HepG2 (cell line): ENCODE data around the gene ARFGAP1. TPM values are rescaled to one million over a fixed set of nuclear protein-coding genes. Genes with fewer than 3 reads are reported as not detected.

ENCODE experiments used
- AGO2 ChIP-seq: fragments of 200-400 bp; formaldehyde crosslinking; optimal IDR thresholded peaks from 2 replicates; pipeline ENCODE3; 2017; ENCODE audit warnings: mild to moderate bottlenecking, low read depth, low read length, moderate library complexity
- AKAP8 ChIP-seq: sonication (generic); formaldehyde crosslinking; IDR thresholded peaks from 2 replicates; pipeline ENCODE4 v1.5.1; 2020; ENCODE audit warnings: mild to moderate bottlenecking, missing genetic modification reagents
- CBX2 ChIP-seq, 2 experiments: fragments of 200-600 bp in 1 of 2; sonication (generic); formaldehyde crosslinking in 1 of 2; IDR thresholded peaks; 2 replicates each; pipeline versions ENCODE4 v1.7.0 to v1.8.1; 2018 to 2022; ENCODE audit warnings: low read depth in 2 of 2, low read length in 1 of 2, mild to moderate bottlenecking in 1 of 2, missing genetic modification reagents in 1 of 2
- CEBPB ChIP-seq: IDR thresholded peaks from 2 replicates; pipeline ENCODE4 v1.6.1; 2011; ENCODE audit warnings: low read depth, low read length, improper control_type of control experiment, borderline replicate concordance
- CENPX ChIP-seq: sonication (generic); formaldehyde crosslinking; IDR thresholded peaks from 2 replicates; pipeline ENCODE4 v1.9.0; 2021; ENCODE audit warnings: mild to moderate bottlenecking, missing genetic modification reagents, moderate library complexity
- EEA1 ChIP-seq: sonication (generic); formaldehyde crosslinking; IDR thresholded peaks from 2 replicates; pipeline ENCODE4 v1.5.1; 2020; ENCODE audit warnings: mild to moderate bottlenecking, missing genetic modification reagents, borderline replicate concordance
- KDM4B ChIP-seq: sonication (generic); formaldehyde crosslinking; IDR thresholded peaks from 2 replicates; pipeline ENCODE4 v1.4.0; 2020; ENCODE audit warnings: missing genetic modification reagents
- KLF9 ChIP-seq: IDR thresholded peaks from 2 replicates; pipeline ENCODE4 v1.6.1; 2016; ENCODE audit warnings: low read depth
- LCORL ChIP-seq, 2 experiments: fragments of 450-650 bp in 1 of 2; sonication (generic) in 1 of 2; formaldehyde crosslinking in 1 of 2; IDR thresholded peaks; 2 replicates each; pipeline versions ENCODE4 v1.5.0 to v1.6.1; 2017 to 2020; ENCODE audit warnings: antibody characterized with exemption in 1 of 2, missing genetic modification reagents in 1 of 2
- MYC ChIP-seq: sonication (generic); formaldehyde crosslinking; IDR thresholded peaks from 2 replicates; pipeline ENCODE4 v1.9.0; 2021; ENCODE audit warnings: missing genetic modification reagents, borderline replicate concordance
- NONO ChIP-seq, 2 experiments: fragments of 450-650 bp in 1 of 2; sonication (generic) in 1 of 2; formaldehyde crosslinking in 1 of 2; IDR thresholded peaks in 1 of 2; conservative IDR thresholded peaks in 1 of 2; 2 replicates each; pipeline versions ENCODE4 v1.6.1 to v1.8.0; 2017 to 2022; ENCODE audit warnings: mild to moderate bottlenecking in 1 of 2, missing genetic modification reagents in 1 of 2, moderate library complexity in 1 of 2
- PHF20 ChIP-seq: sonication (generic); formaldehyde crosslinking; IDR thresholded peaks from 2 replicates; pipeline ENCODE4 v1.5.0; 2020; ENCODE audit warnings: mild to moderate bottlenecking, missing genetic modification reagents
- SUZ12 ChIP-seq: fragments of 150-350 bp; IDR thresholded peaks from 2 replicates; pipeline ENCODE4 v1.6.1; 2014; ENCODE audit warnings: low read depth, low read length
- ZBTB14 ChIP-seq: sonication (generic); formaldehyde crosslinking; IDR thresholded peaks from 2 replicates; pipeline ENCODE4 v1.4.0; 2020; ENCODE audit warnings: missing genetic modification reagents
- ZNF589 ChIP-seq: sonication (generic); formaldehyde crosslinking; conservative IDR thresholded peaks from 2 replicates; pipeline ENCODE4 v1.8.0; 2022; ENCODE audit warnings: mild to moderate bottlenecking, moderate library complexity, missing genetic modification reagents
- ZSCAN31 ChIP-seq: sonication (generic); formaldehyde crosslinking; IDR thresholded peaks from 2 replicates; pipeline ENCODE4 v1.5.0; 2020; ENCODE audit warnings: low read depth, mild to moderate bottlenecking, missing genetic modification reagents
- polyA plus RNA-seq, 8 experiments: library from polyadenylated mRNA; depleted of rRNA in 3 of 8; stranded (reverse) in 7 of 8; unstranded in 1 of 8; fragments of >200 nt; fragmentation: Illumina TruSeq in 4 of 8; extraction: Trizol in 4 of 8; gene quantifications; 2 replicates each; pipeline versions ENCODE4 v1.2.1 to v1.2.3, GENCODE V29; 2011 to 2016; ENCODE audit warnings: low read depth in 4 of 8, missing spikeins in 1 of 8, mixed read lengths in 1 of 8; ENCODE audit not compliant: insufficient read depth in 1 of 8
- total RNA-seq, 5 experiments: library from RNA; depleted of rRNA; stranded (reverse); fragments of >200 nt; fragmentation: Illumina TruSeq; extraction: Trizol; gene quantifications; 2 replicates each; pipeline ENCODE4 v1.2.3, GENCODE V29; 2016; ENCODE audit warnings: low read depth in 1 of 5
- TF ChIP-seq, protein P1 (sequence below): sonication (generic); formaldehyde crosslinking; IDR thresholded peaks from 2 replicates; pipeline ENCODE4; 2020; ENCODE audit warnings: missing genetic modification reagents, mild to moderate bottlenecking, borderline replicate concordance
- TF ChIP-seq, protein P2 (sequence below): sonication (generic); formaldehyde crosslinking; conservative IDR thresholded peaks from 2 replicates; pipeline ENCODE4 v1.4.0; 2020; ENCODE audit warnings: missing genetic modification reagents
- TF ChIP-seq, protein P3 (sequence below): sonication (generic); formaldehyde crosslinking; IDR thresholded peaks from 2 replicates; pipeline ENCODE4 v1.4.0; 2020; ENCODE audit warnings: missing genetic modification reagents, borderline replicate concordance

ARFGAP1 gene
- total and polyA plus RNA-seq, 2 of the 13 experiments (the other 11 are each of a cell fraction or from before 2014, with no cell fraction given): 132 TPM

DNA sequence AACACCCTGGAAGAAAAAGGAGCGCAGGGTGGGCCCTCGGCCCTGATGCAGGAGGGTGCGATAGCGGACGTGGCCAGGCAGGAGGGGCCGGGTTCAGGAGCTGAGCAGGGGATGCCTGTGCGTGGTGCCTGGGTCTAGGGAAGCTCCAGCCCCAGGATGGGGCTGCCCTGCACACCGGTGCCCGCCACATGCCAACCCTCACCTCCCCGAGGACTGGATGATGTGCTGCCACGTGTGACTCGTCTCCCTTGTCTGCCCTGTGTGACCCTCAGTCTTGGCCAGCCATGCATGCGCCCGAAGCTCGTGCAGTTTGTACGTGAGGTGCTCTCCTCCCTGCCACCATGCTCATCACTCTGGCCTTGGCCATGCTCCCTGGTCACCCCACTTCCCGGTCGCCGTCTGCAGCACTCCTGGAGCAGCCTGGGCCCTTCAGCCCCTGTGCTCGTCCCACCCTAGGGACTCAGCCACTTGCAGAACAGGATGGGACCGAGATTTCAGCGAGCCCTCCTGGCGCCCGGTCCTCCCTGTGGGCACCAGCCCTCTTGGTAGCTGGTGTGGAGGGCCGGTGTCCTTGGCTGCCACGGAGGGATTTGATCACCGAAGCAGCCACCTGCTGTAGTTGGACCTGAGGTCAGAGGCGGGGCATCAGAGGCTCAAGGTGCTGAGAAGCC, 16.1 kb downstream of the ARFGAP1 start (continued):
- TF ChIP-seq LCORL (IDR thresholded peaks at IDR 0.05) (no peak), LCORL (CRISPR knock-in tag; IDR thresholded peaks at IDR 0.05) (no peak), ZNF589 (0 out of 2 replicates have a peak, but pooled peaks have one; percentile 30), CEBPB (no peak), NONO (IDR thresholded peaks at IDR 0.05) (no peak), NONO (CRISPR knock-in tag; conservative IDR thresholded peaks at IDR 0.05) (0 out of 2 replicates have a peak, but pooled peaks have one; percentile 22), KDM4B (CRISPR knock-in tag) (no peak), AGO2 (peak; percentile 81), EEA1 (0 out of 2 replicates have a peak, but pooled peaks have one; percentile 29), ZBTB14 (no peak), CENPX (CRISPR knock-in tag) (no peak), AKAP8 (CRISPR knock-in tag) (0 out of 2 replicates have a peak, but pooled peaks have one; percentile 15), PHF20 (no peak), MYC (CRISPR knock-in tag) (peak; percentile 28; the same call in 1 of the 2 replicates), ZSCAN31 (CRISPR knock-in tag) (no peak), SUZ12 (no peak), CBX2 (IDR thresholded peaks at IDR 0.05; ENCODE audit: low read depth, low read length) (no peak), CBX2 (CRISPR knock-in tag; IDR thresholded peaks at IDR 0.05; ENCODE audit: low read depth) (no peak), KLF9 (no peak)
- TF ChIP-seq, protein P1, sequence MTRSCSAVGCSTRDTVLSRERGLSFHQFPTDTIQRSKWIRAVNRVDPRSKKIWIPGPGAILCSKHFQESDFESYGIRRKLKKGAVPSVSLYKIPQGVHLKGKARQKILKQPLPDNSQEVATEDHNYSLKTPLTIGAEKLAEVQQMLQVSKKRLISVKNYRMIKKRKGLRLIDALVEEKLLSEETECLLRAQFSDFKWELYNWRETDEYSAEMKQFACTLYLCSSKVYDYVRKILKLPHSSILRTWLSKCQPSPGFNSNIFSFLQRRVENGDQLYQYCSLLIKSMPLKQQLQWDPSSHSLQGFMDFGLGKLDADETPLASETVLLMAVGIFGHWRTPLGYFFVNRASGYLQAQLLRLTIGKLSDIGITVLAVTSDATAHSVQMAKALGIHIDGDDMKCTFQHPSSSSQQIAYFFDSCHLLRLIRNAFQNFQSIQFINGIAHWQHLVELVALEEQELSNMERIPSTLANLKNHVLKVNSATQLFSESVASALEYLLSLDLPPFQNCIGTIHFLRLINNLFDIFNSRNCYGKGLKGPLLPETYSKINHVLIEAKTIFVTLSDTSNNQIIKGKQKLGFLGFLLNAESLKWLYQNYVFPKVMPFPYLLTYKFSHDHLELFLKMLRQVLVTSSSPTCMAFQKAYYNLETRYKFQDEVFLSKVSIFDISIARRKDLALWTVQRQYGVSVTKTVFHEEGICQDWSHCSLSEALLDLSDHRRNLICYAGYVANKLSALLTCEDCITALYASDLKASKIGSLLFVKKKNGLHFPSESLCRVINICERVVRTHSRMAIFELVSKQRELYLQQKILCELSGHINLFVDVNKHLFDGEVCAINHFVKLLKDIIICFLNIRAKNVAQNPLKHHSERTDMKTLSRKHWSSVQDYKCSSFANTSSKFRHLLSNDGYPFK (CRISPR knock-in tag): no peak
- TF ChIP-seq, protein P2, sequence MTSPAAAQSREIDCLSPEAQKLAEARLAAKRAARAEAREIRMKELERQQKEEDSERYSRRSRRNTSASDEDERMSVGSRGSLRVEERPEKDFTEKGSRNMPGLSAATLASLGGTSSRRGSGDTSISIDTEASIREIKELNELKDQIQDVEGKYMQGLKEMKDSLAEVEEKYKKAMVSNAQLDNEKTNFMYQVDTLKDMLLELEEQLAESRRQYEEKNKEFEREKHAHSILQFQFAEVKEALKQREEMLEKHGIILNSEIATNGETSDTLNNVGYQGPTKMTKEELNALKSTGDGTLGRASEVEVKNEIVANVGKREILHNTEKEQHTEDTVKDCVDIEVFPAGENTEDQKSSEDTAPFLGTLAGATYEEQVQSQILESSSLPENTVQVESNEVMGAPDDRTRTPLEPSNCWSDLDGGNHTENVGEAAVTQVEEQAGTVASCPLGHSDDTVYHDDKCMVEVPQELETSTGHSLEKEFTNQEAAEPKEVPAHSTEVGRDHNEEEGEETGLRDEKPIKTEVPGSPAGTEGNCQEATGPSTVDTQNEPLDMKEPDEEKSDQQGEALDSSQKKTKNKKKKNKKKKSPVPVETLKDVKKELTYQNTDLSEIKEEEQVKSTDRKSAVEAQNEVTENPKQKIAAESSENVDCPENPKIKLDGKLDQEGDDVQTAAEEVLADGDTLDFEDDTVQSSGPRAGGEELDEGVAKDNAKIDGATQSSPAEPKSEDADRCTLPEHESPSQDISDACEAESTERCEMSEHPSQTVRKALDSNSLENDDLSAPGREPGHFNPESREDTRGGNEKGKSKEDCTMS (CRISPR knock-in tag): no peak
- TF ChIP-seq, protein P3, sequence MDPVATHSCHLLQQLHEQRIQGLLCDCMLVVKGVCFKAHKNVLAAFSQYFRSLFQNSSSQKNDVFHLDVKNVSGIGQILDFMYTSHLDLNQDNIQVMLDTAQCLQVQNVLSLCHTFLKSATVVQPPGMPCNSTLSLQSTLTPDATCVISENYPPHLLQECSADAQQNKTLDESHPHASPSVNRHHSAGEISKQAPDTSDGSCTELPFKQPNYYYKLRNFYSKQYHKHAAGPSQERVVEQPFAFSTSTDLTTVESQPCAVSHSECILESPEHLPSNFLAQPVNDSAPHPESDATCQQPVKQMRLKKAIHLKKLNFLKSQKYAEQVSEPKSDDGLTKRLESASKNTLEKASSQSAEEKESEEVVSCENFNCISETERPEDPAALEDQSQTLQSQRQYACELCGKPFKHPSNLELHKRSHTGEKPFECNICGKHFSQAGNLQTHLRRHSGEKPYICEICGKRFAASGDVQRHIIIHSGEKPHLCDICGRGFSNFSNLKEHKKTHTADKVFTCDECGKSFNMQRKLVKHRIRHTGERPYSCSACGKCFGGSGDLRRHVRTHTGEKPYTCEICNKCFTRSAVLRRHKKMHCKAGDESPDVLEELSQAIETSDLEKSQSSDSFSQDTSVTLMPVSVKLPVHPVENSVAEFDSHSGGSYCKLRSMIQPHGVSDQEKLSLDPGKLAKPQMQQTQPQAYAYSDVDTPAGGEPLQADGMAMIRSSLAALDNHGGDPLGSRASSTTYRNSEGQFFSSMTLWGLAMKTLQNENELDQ: no peak
